Karpas-422 (cell line): Measurements from ENCODE around the gene PYCARD. TPM values are rescaled to one million over a fixed set of nuclear protein-coding genes. Genes with fewer than 3 reads are reported as not detected.

Experiments
- DNase-seq: peaks from one replicate; pipeline ENCODE4 v3.0.0-alpha.2; 2015
- H2AFZ ChIP-seq: fragments of 200-600 bp; sonication (generic); 2 replicates; pipeline ENCODE4 v1.6.1; 2014; ENCODE audit warnings: antibody characterized with exemption, low read length, mixed read lengths
- H3K27ac ChIP-seq: fragments of 200-600 bp; sonication (generic); 2 replicates; pipeline ENCODE4 v1.5.1; 2014; ENCODE audit warnings: mild to moderate bottlenecking, low read length, moderate library complexity
- H3K27me3 ChIP-seq: fragments of 200-600 bp; sonication (generic); 2 replicates; pipeline ENCODE4 v1.6.1; 2014; ENCODE audit warnings: low read length, mixed read lengths
- H3K36me3 ChIP-seq: fragments of 200-600 bp; sonication (generic); 2 replicates; pipeline ENCODE4 v1.6.1; 2014; ENCODE audit warnings: low read length, mixed read lengths; ENCODE audit not compliant: insufficient read depth
- H3K4me1 ChIP-seq: fragments of 200-600 bp; sonication (generic); 2 replicates; pipeline ENCODE4 v1.6.1; 2014; ENCODE audit warnings: mild to moderate bottlenecking, low read length, mixed read lengths
- H3K4me2 ChIP-seq: fragments of 200-600 bp; sonication (generic); 2 replicates; pipeline ENCODE4 v1.6.1; 2014; ENCODE audit warnings: low read length, low read depth, mild to moderate bottlenecking; ENCODE audit not compliant: poor library complexity, severe bottlenecking
- H3K4me3 ChIP-seq: fragments of 200-600 bp; sonication (generic); 2 replicates; pipeline ENCODE4 v1.5.1; 2014; ENCODE audit warnings: mild to moderate bottlenecking, antibody characterized with exemption, low read length, mixed read lengths
- H3K79me2 ChIP-seq: fragments of 200-600 bp; sonication (generic); 2 replicates; pipeline ENCODE4 v1.6.1; 2014; ENCODE audit warnings: mild to moderate bottlenecking, low read length, mixed read lengths
- H3K9ac ChIP-seq: fragments of 200-600 bp; sonication (generic); 2 replicates; pipeline ENCODE4 v1.6.0; 2014; ENCODE audit warnings: low read length
- H3K9me2 ChIP-seq: fragments of 200-600 bp; sonication (generic), shearing (Covaris generic); replicated peaks from 2 replicates; pipeline ENCODE4 v1.6.0; 2014; ENCODE audit warnings: mild to moderate bottlenecking, low read length, moderate library complexity; ENCODE audit not compliant: insufficient read depth
- H3K9me3 ChIP-seq: fragments of 300-700, 200-600 bp; sonication (generic); 2 replicates; pipeline ENCODE4 v1.6.1; 2014; ENCODE audit warnings: low read length, mixed read lengths
- H4K20me1 ChIP-seq: fragments of 200-600 bp; sonication (generic); 2 replicates; pipeline ENCODE4 v1.6.1; 2014; ENCODE audit warnings: mild to moderate bottlenecking, antibody characterized with exemption, low read length, low read depth; ENCODE audit not compliant: insufficient read depth
- total RNA-seq: library from RNA; depleted of rRNA; stranded (reverse); fragments of >200 nt; shearing (Covaris generic); gene quantifications from 2 replicates; pipeline ENCODE4 v1.2.3, GENCODE V29; 2014; ENCODE audit warnings: low replicate concordance

The PYCARD gene
- total RNA-seq, 1 experiment from 2014 or later = 78.0 TPM

- no peaks in the 10 kb centered on the region for H3K9me3 ChIP-seq
- H3K36me3 ChIP-seq = no peaks in the 10 kb centered on the region
- H2AFZ ChIP-seq = no peak overlapping the region
- H3K4me1 ChIP-seq = peaks cover 7% of the 10 kb centered on the region
- DNase-seq = no peak
- no peak overlapping the region for H3K4me3 ChIP-seq
- H4K20me1 ChIP-seq = no peaks in the 10 kb centered on the region
- H3K27ac ChIP-seq = no peak overlapping the region
- no peaks in the 10 kb centered on the region for H3K9me2 ChIP-seq
- H3K79me2 ChIP-seq = no peaks in the 10 kb centered on the region
- no peaks in the 10 kb centered on the region for H3K27me3 ChIP-seq
- H3K9ac ChIP-seq = no peak overlapping the region
- no peak overlapping the region for H3K4me2 ChIP-seq
These were observed 39.6 kb upstream of the PYCARD start for GRCh38 chr16:31242206-31242605.

- Histone ChIP-seq H2AFZ (no peak overlapping the region), H3K4me2 (no peak overlapping the region), H3K9ac (no peak overlapping the region), H3K4me1 (no peaks in the 10 kb centered on the region), H3K27me3 (no peaks in the 10 kb centered on the region), H3K79me2 (no peaks in the 10 kb centered on the region), H3K9me3 (no peaks in the 10 kb centered on the region), H3K9me2 (no peaks in the 10 kb centered on the region), H3K27ac (no peak overlapping the region), H4K20me1 (no peaks in the 10 kb centered on the region), H3K4me3 (no peak overlapping the region), H3K36me3 (no peaks in the 10 kb centered on the region)
- DNase-seq = no peak
These were observed 35.5 kb upstream of the PYCARD start for GRCh38 chr16:31238041-31238440.

GRCh38 chr16:31229501-31229900 lies 26.9 kb upstream of the PYCARD start:
- no peak for DNase-seq
- Histone ChIP-seq H3K36me3 (no peaks in the 10 kb centered on the region), H3K4me1 (no peaks in the 10 kb centered on the region), H3K9me3 (no peaks in the 10 kb centered on the region), H4K20me1 (no peaks in the 10 kb centered on the region), H3K9ac (no peak overlapping the region), H3K79me2 (no peaks in the 10 kb centered on the region), H3K4me2 (no peak overlapping the region), H3K27ac (no peak overlapping the region), H3K9me2 (no peaks in the 10 kb centered on the region), H3K4me3 (no peak overlapping the region), H2AFZ (no peak overlapping the region), H3K27me3 (no peaks in the 10 kb centered on the region)

- Histone ChIP-seq H3K9ac (no peak overlapping the region), H3K4me2 (no peak overlapping the region), H3K4me1 (no peaks in the 10 kb centered on the region), H3K27me3 (no peaks in the 10 kb centered on the region), H3K36me3 (no peaks in the 10 kb centered on the region), H3K4me3 (no peak overlapping the region), H3K79me2 (no peaks in the 10 kb centered on the region), H2AFZ (no peak overlapping the region), H3K9me2 (no peaks in the 10 kb centered on the region), H3K9me3 (no peaks in the 10 kb centered on the region), H4K20me1 (no peaks in the 10 kb centered on the region), H3K27ac (no peak overlapping the region)
- no peak for DNase-seq
These were observed 25.6 kb upstream of the PYCARD start for GRCh38 chr16:31228206-31228605.

GRCh38 chr16:31225193-31225592 lies 22.6 kb upstream of the PYCARD start:
- no peaks in the 10 kb centered on the region for H3K27me3 ChIP-seq
- H3K4me1 ChIP-seq = no peaks in the 10 kb centered on the region
- no peak overlapping the region for H2AFZ ChIP-seq
- no peaks in the 10 kb centered on the region for H4K20me1 ChIP-seq
- no peaks in the 10 kb centered on the region for H3K9me3 ChIP-seq
- no peak overlapping the region for H3K4me3 ChIP-seq
- H3K9ac ChIP-seq = no peak overlapping the region
- no peak overlapping the region for H3K4me2 ChIP-seq
- no peak for DNase-seq
- no peaks in the 10 kb centered on the region for H3K79me2 ChIP-seq
- H3K27ac ChIP-seq = no peak overlapping the region
- no peaks in the 10 kb centered on the region for H3K9me2 ChIP-seq
- H3K36me3 ChIP-seq = no peaks in the 10 kb centered on the region

- Histone ChIP-seq H3K9me2 (no peaks in the 10 kb centered on the region), H3K36me3 (no peaks in the 10 kb centered on the region), H3K4me2 (no peak overlapping the region), H2AFZ (no peak overlapping the region), H4K20me1 (no peaks in the 10 kb centered on the region), H3K27me3 (no peaks in the 10 kb centered on the region), H3K27ac (no peak overlapping the region), H3K79me2 (no peaks in the 10 kb centered on the region), H3K4me1 (no peaks in the 10 kb centered on the region), H3K4me3 (no peak overlapping the region), H3K9me3 (no peaks in the 10 kb centered on the region), H3K9ac (no peak overlapping the region)
- DNase-seq = no peak
These were observed 21.8 kb upstream of the PYCARD start for GRCh38 chr16:31224092-31224955.

- no peaks in the 10 kb centered on the region for H4K20me1 ChIP-seq
- no peaks in the 10 kb centered on the region for H3K27me3 ChIP-seq
- no peaks in the 10 kb centered on the region for H3K9me2 ChIP-seq
- H3K4me3 ChIP-seq = no peak overlapping the region
- H3K9ac ChIP-seq = no peak overlapping the region
- no peak overlapping the region for H3K27ac ChIP-seq
- H3K79me2 ChIP-seq = no peaks in the 10 kb centered on the region
- no peaks in the 10 kb centered on the region for H3K9me3 ChIP-seq
- H3K4me1 ChIP-seq = no peaks in the 10 kb centered on the region
- H3K4me2 ChIP-seq = no peak overlapping the region
- no peak for DNase-seq
- no peaks in the 10 kb centered on the region for H3K36me3 ChIP-seq
- no peak overlapping the region for H2AFZ ChIP-seq
These were observed 20.5 kb upstream of the PYCARD start for GRCh38 chr16:31223044-31223443.

GRCh38 chr16:31221357-31222160 lies 19.0 kb upstream of the PYCARD start:
- Histone ChIP-seq H3K4me3 (no peak overlapping the region), H3K27me3 (no peaks in the 10 kb centered on the region), H3K9ac (no peak overlapping the region), H3K9me2 (no peaks in the 10 kb centered on the region), H3K36me3 (no peaks in the 10 kb centered on the region), H3K79me2 (no peaks in the 10 kb centered on the region), H3K4me2 (no peak overlapping the region), H3K9me3 (no peaks in the 10 kb centered on the region), H3K4me1 (no peaks in the 10 kb centered on the region; the same call in 1 of the 2 replicates), H4K20me1 (no peaks in the 10 kb centered on the region), H3K27ac (no peak overlapping the region), H2AFZ (no peak overlapping the region)
- DNase-seq = peak; percentile 68
